SK-N-SH treated with all-trans-retinoic acid at 6 μM for 48 hours (cell line): ENCODE data around the gene ZBTB39.
"Not testable (repeated sequence)": the region's sequence is repeated elsewhere in the genome, so short reads cannot be mapped to it uniquely, and the experiment has no call there.

Source experiments
- ATAC-seq: fragments of 200-7000 bp; cut with Tn5 transposase; 3 replicates; pipeline ENCODE4 v1.9.1; 2020; ENCODE audit warnings: mild to moderate bottlenecking, moderate library complexity
- ARNTL ChIP-seq: fragments of 450-650 bp; formaldehyde crosslinking; IDR thresholded peaks from 2 replicates; pipeline ENCODE4 v1.5.0; 2020; ENCODE audit warnings: low read depth, mild to moderate bottlenecking, moderate library complexity, borderline replicate concordance
- BACH2 ChIP-seq: fragments of 250-450 bp; sonication (Bioruptor Pico); IDR thresholded peaks from 2 replicates; pipeline ENCODE4 v1.9.0; 2021; ENCODE audit warnings: mild to moderate bottlenecking, borderline replicate concordance
- CREB5 ChIP-seq: fragments of 250-450 bp; sonication (Bioruptor Pico); IDR thresholded peaks from 2 replicates; pipeline ENCODE4 v1.5.1; 2020; ENCODE audit warnings: low read depth, mild to moderate bottlenecking, moderate library complexity
- CSRNP3 ChIP-seq: fragments of 250-450 bp; sonication (Bioruptor Pico); IDR thresholded peaks from 2 replicates; pipeline ENCODE4 v1.5.1; 2021; ENCODE audit warnings: mild to moderate bottlenecking, moderate library complexity
- GLIS3 ChIP-seq: fragments of 250-450 bp; sonication (Bioruptor Pico); IDR thresholded peaks from 2 replicates; pipeline ENCODE4 v1.5.0; 2020; ENCODE audit warnings: mild to moderate bottlenecking, moderate library complexity
- ISL1 ChIP-seq: fragments of 250-450 bp; sonication (Bioruptor Pico); IDR thresholded peaks from 2 replicates; pipeline ENCODE4 v2.1.2; 2022; ENCODE audit warnings: mild to moderate bottlenecking, moderate library complexity
- PPARA ChIP-seq: fragments of 250-450 bp; sonication (Bioruptor Pico); IDR thresholded peaks from 2 replicates; pipeline ENCODE4 v1.5.0; 2020; ENCODE audit warnings: mild to moderate bottlenecking, borderline replicate concordance
- RARB ChIP-seq: fragments of 250-450 bp; sonication (Bioruptor Pico); IDR thresholded peaks from 2 replicates; pipeline ENCODE4 v1.8.0; 2021; ENCODE audit warnings: mild to moderate bottlenecking, moderate library complexity
- SNAI2 ChIP-seq: fragments of 250-450 bp; sonication (Bioruptor Pico); IDR thresholded peaks from 2 replicates; pipeline ENCODE4 v1.5.0; 2020; ENCODE audit warnings: mild to moderate bottlenecking, moderate library complexity
- TOX ChIP-seq: fragments of 250-450 bp; sonication (Bioruptor Pico); IDR thresholded peaks from 2 replicates; pipeline ENCODE4 v1.8.0; 2021; ENCODE audit warnings: mild to moderate bottlenecking, moderate library complexity, borderline replicate concordance
- TSHZ2 ChIP-seq: fragments of 250-450 bp; sonication (Bioruptor Pico); IDR thresholded peaks from 2 replicates; pipeline ENCODE4 v1.5.0; 2020; ENCODE audit warnings: mild to moderate bottlenecking, moderate library complexity
- ZC3H10 ChIP-seq: fragments of 250-450 bp; sonication (Bioruptor Pico); IDR thresholded peaks from 2 replicates; pipeline ENCODE4 v1.5.1; 2021; ENCODE audit warnings: mild to moderate bottlenecking, moderate library complexity
- ZFP3 ChIP-seq: fragments of 250-450 bp; sonication (Bioruptor Pico); IDR thresholded peaks from 2 replicates; pipeline ENCODE4 v1.5.0; 2020; ENCODE audit warnings: mild to moderate bottlenecking, moderate library complexity
- ZNF565 ChIP-seq: fragments of 450-650 bp; formaldehyde crosslinking; conservative IDR thresholded peaks from 2 replicates; pipeline ENCODE4 v1.5.0; 2020; ENCODE audit warnings: low read depth, mild to moderate bottlenecking, moderate library complexity
- ZNF70 ChIP-seq: fragments of 450-650 bp; formaldehyde crosslinking; IDR thresholded peaks from 2 replicates; pipeline ENCODE4 v1.5.0; 2020; ENCODE audit warnings: mild to moderate bottlenecking, moderate library complexity
- ZNF8 ChIP-seq: fragments of 450-650 bp; formaldehyde crosslinking; IDR thresholded peaks from 2 replicates; pipeline ENCODE4 v1.5.0; 2020; ENCODE audit warnings: mild to moderate bottlenecking, moderate library complexity

ZBTB39 gene

DNA sequence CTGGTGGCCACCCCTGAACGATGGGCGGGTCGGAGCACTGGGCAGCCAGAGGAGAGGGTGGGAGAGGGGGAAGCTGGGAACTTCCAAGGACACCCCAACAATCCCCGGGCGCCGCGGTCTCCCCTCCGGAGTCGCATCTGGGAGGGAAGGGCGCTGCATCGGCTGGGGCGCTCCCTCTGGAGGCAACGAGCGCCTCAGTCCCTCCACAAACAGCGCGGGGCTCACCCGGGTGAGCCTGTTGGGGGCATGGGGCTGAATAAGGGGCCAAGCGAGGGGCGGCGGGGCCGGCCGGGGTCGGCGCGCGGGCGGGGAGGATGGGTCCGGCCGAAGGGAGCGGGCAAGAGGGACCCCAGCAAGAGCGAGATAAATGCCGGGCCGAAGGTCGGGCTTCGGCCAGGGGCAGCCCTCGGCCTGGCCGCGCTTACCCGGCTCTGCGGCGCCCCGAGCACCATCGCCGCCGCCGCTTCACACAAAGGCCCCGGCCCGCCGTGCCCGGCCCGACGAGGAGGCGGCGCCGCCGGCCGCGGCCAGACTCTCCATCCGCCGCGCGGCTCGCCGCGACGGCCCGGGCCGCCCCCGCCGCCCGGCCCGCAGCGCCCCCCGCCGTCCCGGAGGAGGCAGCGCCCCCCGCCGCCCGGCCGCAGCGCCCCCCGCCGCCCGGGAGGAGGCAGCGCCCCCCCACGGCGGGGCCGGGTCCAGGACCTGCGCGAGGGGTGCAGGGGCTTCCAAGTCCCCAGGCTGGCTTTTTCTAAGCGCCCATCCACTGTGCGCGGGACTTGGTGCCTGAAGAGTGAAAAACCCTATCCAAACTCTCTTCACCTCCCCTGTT lies at the start of gene ZBTB39:
Gene ZBTB39, minus strand, starts transcription at position 567 of the 829 bp plus-strand sequence. CDS start 1,629 bp downstream, outside the sequence.
- ATAC-seq: peak; percentile 71
- TF ChIP-seq BACH2 (CRISPR knock-in tag) (no peak), ZFP3 (CRISPR knock-in tag) (no peak), SNAI2 (CRISPR knock-in tag) (no peak), ZC3H10 (CRISPR knock-in tag) (no peak)

DNA sequence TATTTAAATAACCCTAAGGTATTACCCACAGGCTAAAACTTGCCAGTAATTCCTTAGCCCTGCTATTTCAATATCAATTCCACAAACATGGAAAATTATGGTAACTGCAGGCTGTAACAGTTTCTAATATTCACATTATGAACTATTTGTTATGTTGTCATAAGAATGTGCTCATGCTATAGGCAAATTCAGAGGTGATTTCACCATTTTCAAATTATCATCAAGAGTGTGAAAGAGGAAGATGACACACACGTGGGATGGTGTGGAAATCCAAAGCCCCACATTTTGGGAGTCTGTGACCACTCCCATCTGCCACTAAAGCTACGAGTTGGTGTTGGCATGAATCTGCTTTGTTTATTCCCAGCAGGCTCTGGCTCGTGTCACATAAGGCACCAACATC lies 49.5 kb upstream of the ZBTB39 start:
- no peak for TF ChIP-seq TSHZ2
- TF ChIP-seq ZNF8 (CRISPR knock-in tag): no peak
- no peak for ATAC-seq

DNA sequence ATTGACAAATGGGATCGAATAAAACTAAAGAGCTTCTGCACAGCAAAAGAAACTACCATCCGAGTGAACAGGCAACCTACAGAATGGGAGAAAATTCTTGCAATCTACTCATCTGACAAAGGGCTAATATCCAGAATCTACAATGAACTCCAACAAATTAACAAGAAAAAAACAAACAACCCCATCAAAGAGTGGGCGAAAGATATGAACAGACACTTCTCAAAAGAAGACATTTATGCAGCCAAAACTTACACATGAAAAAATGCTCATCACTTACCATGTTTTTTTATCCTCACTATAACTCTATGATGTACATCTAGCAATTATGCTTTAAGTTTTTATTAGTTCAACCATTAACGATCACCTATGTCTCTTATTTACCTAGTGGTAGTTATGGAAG lies 47.6 kb upstream of the ZBTB39 start:
- not testable (repeated sequence) for ATAC-seq

DNA sequence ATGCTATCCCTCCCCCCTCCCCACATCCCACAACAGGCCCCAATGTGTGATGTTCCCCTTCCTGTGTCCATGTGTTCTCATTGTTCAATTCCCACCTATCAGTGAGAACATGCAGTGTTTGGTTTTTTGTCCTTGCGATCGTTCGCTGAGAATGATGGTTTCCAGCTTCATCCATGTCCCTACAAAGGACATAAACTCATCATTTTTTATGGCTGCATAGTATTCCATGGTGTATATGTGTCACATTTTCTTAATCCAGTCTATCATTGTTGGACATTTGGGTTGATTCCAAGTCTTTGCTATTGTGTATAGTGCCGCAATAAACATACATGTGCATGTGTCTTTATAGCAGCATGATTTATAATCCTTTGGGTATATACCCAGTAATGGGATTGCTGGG lies 46.8 kb upstream of the ZBTB39 start:
- ATAC-seq: not testable (repeated sequence)

GRCh38 chr12:57051011-57051410 lies 44.7 kb upstream of the ZBTB39 start:
- TF ChIP-seq CREB5 (no peak), ZNF565 (CRISPR knock-in tag) (no peak), ISL1 (CRISPR knock-in tag) (no peak), PPARA (CRISPR knock-in tag) (no peak), TSHZ2 (no peak), SNAI2 (CRISPR knock-in tag) (no peak), RARB (CRISPR knock-in tag) (no peak)
- ATAC-seq: no peak

- ATAC-seq: peak; percentile 51; the same call in 2 of the 3 replicates
- no peak for TF ChIP-seq BACH2 (CRISPR knock-in tag)
- TF ChIP-seq ARNTL (CRISPR knock-in tag): no peak
- no peak for TF ChIP-seq ZC3H10 (CRISPR knock-in tag)
- no peak for TF ChIP-seq GLIS3 (CRISPR knock-in tag)
- TF ChIP-seq TOX (CRISPR knock-in tag): no peak
- no peak for TF ChIP-seq CSRNP3
- TF ChIP-seq ZFP3 (CRISPR knock-in tag): no peak
- no peak for TF ChIP-seq ZNF70 (CRISPR knock-in tag)
Measured at GRCh38 chr12:57049890-57050289, 43.5 kb upstream of the ZBTB39 start, which contains the start of gene MYO1A. Gene MYO1A, minus strand, starts transcription at chr12:57050129. Its CDS starts 1,806 bp downstream, at chr12:57048323.
